GM12874 (cell line): Measurements from ENCODE around the gene CLEC11A.

Source experiments
- CTCF ChIP-seq: IDR thresholded peaks from 2 replicates; pipeline ENCODE4 v1.5.1; 2011; ENCODE audit warnings: low read depth, mild to moderate bottlenecking, control low read depth, low read length, moderate library complexity; ENCODE audit not compliant: insufficient read depth

Gene CLEC11A

DNA sequence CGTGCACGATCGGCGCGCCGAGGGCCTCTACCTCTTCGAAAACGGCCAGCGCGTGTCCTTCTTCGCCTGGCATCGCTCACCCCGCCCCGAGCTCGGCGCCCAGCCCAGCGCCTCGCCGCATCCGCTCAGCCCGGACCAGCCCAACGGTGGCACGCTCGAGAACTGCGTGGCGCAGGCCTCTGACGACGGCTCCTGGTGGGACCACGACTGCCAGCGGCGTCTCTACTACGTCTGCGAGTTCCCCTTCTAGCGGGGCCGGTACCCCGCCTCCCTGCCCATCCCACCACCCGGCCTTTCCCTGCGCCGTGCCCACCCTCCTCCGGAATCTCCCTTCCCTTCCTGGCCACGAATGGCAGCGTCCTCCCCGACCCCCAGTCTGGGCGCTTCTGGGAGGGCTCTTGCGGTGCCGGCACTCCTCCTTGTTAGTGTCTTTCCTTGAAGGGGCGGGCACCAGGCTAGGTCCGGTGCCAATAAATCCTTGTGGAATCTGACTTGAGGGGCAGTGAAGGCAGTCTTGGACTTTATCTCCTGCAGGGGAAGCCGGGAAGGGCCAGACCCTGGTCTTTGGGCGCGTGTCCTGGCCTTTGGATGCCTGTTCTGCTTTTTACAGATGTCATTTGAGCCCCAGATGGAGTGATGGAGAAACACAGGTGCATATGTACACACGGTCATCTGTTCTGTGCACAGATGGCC is 2.2 kb downstream of the CLEC11A start:
- no peak for TF ChIP-seq CTCF

DNA sequence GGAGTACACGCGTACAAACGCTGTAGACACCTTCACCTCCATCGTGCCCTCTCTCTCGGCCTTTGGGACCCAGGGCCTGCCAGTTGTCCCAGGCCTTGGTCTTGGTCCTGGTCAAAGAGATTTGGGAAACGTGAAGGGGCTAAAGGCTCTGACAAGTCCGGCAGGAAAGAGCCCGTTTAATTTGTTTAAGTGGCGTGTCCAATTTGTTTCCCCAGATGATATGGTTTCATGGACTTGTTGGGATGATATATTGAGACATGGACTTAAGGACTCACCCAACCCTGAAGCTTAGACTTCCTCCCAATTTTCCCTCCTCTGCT is 2.7 kb downstream of the CLEC11A start:
- TF ChIP-seq CTCF = no peak

DNA sequence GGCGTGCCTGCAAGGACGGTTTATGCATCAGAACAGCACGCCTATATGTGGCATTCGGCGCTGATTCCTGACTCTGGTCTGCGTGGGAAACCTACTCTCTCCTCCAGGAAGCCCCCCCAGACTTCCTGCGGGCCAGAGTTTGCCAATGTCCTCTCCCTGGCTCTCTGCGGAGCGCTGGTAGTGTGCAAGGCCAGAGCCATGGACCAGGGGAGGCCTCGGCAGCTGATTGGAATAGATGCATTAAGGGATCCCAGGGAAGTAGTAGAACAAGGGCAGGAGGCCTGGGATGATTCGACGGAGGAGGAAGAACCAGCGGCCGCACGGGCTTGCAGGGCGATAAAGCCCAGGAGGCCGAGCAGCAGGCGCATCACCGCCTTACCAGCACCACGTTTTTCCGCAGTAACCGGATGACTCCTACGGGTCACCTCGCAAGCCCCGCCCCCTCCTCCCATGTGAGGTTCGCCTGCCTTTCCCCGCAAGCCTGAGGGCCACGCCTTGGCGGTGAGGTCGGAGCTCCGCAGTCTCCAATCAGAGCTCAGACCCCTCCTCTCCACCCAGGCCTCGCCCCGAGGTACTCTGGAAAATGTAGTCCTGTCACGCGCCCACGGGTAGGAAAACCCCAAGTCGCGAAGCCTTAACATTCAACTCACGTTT is 5.0 kb downstream of the CLEC11A start:
- TF ChIP-seq CTCF = no peak

GRCh38 chr19:50729894-50730293 is 6.7 kb downstream of the CLEC11A start:
- no peak for TF ChIP-seq CTCF

DNA sequence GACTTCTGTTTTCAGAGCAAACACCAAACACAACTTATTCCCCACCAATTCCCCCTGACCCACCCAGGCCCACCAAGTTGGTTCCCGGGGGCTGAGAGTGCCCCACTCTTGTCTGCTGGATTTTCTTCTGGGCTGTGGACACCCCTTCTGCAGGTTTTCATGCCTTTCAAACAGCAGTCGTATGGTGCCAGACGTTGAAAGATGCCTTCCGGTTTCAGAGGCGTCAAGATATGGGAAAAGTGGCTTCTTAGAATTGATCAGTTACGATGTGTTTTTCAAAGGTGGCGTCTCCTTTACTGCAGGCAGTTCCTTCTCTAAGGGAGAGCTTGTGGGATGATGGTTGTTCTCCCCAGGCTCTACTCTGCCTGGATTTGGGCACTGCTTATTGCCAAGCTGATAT is 12.7 kb downstream of the CLEC11A start:
- no peak for TF ChIP-seq CTCF

DNA sequence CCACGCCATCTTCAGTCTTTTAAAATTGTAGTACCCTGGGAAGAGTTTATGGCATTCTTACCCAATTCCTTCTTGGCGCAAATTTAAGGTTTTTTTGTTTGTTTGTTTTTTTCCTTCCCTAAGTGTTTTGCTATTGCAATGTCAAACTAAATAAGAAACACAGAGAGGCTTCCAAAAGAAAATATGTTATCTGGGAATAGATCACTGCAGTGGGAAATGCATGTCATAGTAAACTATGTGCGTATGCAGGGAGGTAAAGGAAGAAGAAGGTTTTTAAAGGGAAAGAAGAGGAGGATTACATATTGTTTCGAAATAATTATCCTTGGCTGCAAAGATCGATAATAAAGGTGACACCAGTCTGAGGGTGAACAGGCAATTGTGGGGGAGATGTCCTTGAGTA is 13.2 kb downstream of the CLEC11A start:
- no peak for TF ChIP-seq CTCF

DNA sequence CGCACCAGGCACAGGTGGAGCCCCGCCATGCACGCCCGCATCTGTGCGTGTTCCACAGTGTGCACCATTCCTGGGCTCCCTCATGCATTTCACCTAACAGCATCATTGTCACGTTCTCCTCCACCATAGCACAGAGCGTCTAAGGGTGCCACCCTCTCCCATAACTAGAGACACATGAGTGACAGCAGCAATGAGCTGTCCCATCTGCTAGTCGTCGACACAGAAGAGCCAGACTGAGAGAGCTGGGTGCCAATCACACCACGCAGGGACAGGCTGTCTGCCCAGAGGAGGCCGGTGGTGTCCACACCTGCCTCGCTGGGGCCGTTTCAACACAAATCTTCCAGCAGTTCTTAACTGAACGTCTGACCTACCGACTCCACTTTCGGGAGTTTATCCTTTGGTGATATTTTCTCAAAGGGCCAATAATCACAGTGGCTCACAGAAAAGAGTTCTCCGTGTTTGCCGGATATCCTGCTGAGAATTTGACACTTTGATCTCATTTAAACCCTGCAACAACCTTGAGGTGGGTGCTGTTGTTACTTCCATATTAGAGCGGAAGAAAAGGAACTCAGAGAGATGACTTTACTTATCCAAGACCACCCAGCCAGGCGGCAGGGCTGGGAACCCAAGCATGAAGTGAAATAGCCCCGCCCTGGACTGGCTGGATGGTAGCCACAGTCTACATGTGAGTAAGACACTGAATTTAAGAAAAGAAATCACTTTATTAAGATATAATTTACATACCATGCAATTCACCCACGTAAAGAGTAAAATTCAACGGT is 16.2 kb downstream of the CLEC11A start:
- no peak for TF ChIP-seq CTCF
